BJ (cell line): Measurements from ENCODE around the gene RSPO4. TPM values are rescaled to one million over a fixed set of nuclear protein-coding genes. Genes with fewer than 3 reads are reported as not detected.

Experiments
- CTCF ChIA-PET: fragments of 350-600 bp; formaldehyde crosslinking; extraction: SDS; loops from one replicate; lab custom pipeline; 2021; ENCODE audit warnings: antibody characterized with exemption, inconsistent platforms; lab: Yijun Ruan, JAX
- POLR2A ChIA-PET: fragments of 300-600 bp; sonication (Branson Sonifier 250); formaldehyde crosslinking; extraction: SDS; loops from one replicate; lab custom pipeline; 2021; ENCODE audit warnings: antibody characterized with exemption; lab: Charles Lee
- DNase-seq: peaks from one replicate; pipeline ENCODE4 v3.0.0-alpha.2; 2011; ENCODE audit warnings: low read depth
- H3K27me3 ChIP-seq: 2 replicates; pipeline ENCODE4 v1.6.0; 2011; ENCODE audit warnings: low read length; ENCODE audit not compliant: control insufficient read depth, insufficient read depth
- H3K36me3 ChIP-seq: 2 replicates; pipeline ENCODE4 v1.5.1; 2011; ENCODE audit warnings: low read length; ENCODE audit not compliant: control insufficient read depth, insufficient read depth
- H3K4me3 ChIP-seq: 2 replicates; pipeline ENCODE4 v1.5.1; 2011; ENCODE audit warnings: low read depth, mild to moderate bottlenecking, control low read depth, low read length
- polyA plus RNA-seq: library from polyadenylated mRNA; depleted of rRNA; stranded (reverse); fragments of >200 nt; gene quantifications from 2 replicates; pipeline ENCODE4 v1.2.3, GENCODE V29; 2011
- TF ChIP-seq, protein P1 (sequence below): IDR thresholded peaks from 2 replicates; pipeline ENCODE4 v1.5.1; 2011; ENCODE audit warnings: low read depth, mild to moderate bottlenecking, control low read depth, inconsistent platforms, low read length, moderate library complexity; ENCODE audit not compliant: insufficient read depth

RSPO4 gene
- polyA plus RNA-seq, 1 experiment = 0.52 TPM

DNA sequence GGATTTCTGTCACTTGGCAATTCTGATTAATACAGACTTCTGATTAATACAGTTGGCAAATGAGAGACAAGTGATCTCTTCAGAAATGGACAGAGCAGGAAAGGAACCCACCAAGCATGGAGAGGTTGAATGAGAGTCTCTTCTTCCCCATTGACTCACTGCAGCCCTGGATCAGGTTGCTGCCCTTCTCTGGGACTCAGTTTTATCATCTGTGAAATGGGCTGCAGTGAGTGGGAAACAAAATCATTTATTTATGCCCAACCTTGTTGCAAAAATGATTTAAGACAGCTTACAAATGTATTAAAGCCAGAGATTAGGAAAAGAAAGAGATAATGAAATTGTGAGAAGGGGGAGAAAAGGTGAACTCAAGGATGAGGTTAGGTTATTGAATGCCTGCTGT, 20.8 kb upstream of the RSPO4 start:
- no peaks in the 10 kb centered on the region for H3K27me3 ChIP-seq
- ChIA-PET POLR2A (no interaction called here), CTCF (no interaction called here)
- H3K4me3 ChIP-seq = no peak overlapping the region
- no peak for DNase-seq
- TF ChIP-seq, protein P1, sequence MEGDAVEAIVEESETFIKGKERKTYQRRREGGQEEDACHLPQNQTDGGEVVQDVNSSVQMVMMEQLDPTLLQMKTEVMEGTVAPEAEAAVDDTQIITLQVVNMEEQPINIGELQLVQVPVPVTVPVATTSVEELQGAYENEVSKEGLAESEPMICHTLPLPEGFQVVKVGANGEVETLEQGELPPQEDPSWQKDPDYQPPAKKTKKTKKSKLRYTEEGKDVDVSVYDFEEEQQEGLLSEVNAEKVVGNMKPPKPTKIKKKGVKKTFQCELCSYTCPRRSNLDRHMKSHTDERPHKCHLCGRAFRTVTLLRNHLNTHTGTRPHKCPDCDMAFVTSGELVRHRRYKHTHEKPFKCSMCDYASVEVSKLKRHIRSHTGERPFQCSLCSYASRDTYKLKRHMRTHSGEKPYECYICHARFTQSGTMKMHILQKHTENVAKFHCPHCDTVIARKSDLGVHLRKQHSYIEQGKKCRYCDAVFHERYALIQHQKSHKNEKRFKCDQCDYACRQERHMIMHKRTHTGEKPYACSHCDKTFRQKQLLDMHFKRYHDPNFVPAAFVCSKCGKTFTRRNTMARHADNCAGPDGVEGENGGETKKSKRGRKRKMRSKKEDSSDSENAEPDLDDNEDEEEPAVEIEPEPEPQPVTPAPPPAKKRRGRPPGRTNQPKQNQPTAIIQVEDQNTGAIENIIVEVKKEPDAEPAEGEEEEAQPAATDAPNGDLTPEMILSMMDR = no peak
- no peaks in the 10 kb centered on the region for H3K36me3 ChIP-seq

DNA sequence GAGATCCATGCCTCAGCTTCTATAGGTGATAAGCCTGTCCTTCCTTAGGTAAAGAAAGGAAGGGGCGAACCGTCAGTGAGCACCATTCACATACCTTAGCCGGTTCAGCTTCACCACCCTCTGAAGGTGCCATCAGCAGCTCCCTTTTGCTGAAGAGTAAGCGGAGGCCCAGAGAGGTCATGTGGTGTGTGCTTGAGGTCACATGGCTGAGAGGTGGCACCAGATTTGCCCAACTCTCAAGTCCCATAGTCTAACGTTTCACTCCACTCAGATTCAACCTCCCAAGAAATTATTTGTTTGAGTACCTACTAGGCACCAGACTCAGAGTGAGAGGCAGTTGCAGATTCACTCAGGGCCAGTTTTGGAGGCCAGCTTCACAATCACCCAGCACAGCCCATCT, 18.5 kb upstream of the RSPO4 start:
- TF ChIP-seq, protein P1 = no peak
- DNase-seq = no peak
- H3K36me3 ChIP-seq = no peaks in the 10 kb centered on the region
- H3K27me3 ChIP-seq = no peaks in the 10 kb centered on the region
- POLR2A ChIA-PET = no interaction called here
- no peak overlapping the region for H3K4me3 ChIP-seq
- CTCF ChIA-PET = interaction anchor here (0.8 kb wide), 1 partner anchor 11 kb away, joined by 3 read pairs; no protein-coding TSS in a partner anchor

DNA sequence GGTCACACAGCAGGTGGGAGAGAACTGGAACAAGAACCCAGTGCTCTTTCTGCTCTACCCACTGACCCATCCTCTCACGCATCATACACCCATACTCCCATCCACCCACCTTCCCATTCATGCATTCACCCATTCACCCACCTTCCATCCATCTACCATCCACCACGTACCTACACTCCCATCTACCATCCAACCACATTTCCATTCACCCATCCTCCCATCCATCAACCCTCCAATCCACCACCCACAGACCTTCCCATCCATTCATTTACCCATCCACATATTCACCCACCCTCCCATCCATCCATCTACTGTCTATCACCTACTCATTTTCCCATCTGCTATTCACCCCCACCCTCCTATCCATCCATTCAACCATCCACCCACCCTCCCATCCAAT, 17.2 kb upstream of the RSPO4 start:
- ChIA-PET CTCF (no interaction called here), POLR2A (no interaction called here)
- TF ChIP-seq, protein P1 = no peak
- H3K36me3 ChIP-seq = no peaks in the 10 kb centered on the region
- no peaks in the 10 kb centered on the region for H3K27me3 ChIP-seq
- no peak for DNase-seq
- no peak overlapping the region for H3K4me3 ChIP-seq

DNA sequence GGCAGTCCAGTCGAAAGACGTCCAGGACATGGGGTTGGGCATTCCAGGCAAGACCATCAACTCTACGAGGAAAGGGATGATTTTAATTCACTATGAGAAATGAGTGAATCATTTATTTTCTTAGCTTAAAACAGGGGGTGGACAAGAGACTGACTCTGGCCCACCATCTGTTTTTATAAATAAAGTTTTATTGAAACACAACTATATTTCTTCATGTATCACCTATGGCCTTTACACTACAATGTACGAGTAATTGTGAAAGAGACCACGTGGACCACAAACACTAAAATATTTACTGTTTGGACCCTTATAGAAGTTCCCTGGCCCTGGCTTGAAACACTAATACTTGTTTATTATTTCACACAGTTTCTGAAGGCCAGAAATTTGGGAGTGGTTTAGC, 15.6 kb upstream of the RSPO4 start:
- ChIA-PET POLR2A (no interaction called here), CTCF (no interaction called here)
- DNase-seq = no peak
- no peak overlapping the region for H3K4me3 ChIP-seq
- TF ChIP-seq, protein P1 = no peak
- no peaks in the 10 kb centered on the region for H3K27me3 ChIP-seq
- no peaks in the 10 kb centered on the region for H3K36me3 ChIP-seq

DNA sequence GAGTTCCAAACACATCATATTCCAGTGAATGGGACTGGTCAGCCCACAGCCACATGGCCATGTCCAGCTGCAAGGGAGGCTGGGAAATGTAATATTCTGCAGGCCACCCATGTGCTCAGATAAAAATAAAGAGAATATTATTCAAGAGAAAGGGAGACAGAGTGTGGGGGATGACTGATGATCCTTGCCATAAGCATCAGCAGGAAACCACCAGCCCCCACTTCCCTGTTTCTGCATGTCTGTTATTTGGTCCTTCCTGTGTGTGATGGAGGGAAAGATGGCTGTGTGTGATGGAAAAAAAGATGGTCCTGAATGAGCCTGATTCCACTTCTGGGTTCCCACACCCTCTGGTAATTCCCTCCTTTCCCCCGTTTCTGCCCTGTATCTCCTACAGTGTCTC, 13.1 kb upstream of the RSPO4 start:
- TF ChIP-seq, protein P1 = no peak
- ChIA-PET POLR2A (no interaction called here), CTCF (no interaction called here)
- Histone ChIP-seq H3K27me3 (no peaks in the 10 kb centered on the region; the same call in 1 of the 2 replicates), H3K36me3 (no peaks in the 10 kb centered on the region), H3K4me3 (no peak overlapping the region)
- no peak for DNase-seq
